Measurements from ENCODE around the gene KLF1. TPM values are rescaled to one million over a fixed set of nuclear protein-coding genes. Genes with fewer than 3 reads are reported as not detected.

Gene KLF1
- total and polyA plus RNA-seq, 11 donors, result 0.19 to 0.25 TPM; not detected in 9

- H3K4me3 ChIP-seq, result peak overlapping the region in 9 of 12 donors; percentile 22 to 44 (median 32)
- peak in 3 of 5 donors; percentile 46 to 67 (median 67) for DNase-seq
- H3K27ac ChIP-seq, result no peak overlapping the region
These were observed 13.8 kb downstream of the KLF1 start for GRCh38 chr19:12872941-12873890.

DNA sequence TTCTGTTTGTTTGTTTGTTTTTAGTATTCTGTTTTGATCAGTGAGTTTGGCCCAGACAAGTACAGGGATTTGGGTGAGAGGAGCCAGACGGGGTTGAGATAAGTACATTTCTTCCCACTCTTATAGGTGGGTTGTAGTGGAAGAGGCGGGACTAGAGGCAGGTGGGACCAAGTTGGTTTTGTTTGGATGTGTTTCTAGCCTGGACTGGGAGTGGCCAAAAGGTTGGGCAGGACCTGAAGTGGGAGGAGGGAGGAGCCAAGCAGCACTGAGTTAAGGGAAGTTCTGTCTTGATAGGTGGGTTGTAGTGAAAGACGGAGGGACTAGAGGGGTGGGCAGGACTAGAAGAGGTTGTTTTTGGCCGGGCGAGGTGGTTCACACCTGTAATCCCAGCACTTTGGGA, 14.7 kb downstream of the KLF1 start:
- Histone ChIP-seq H3K9me3 (no peaks in the 10 kb centered on the region), H3K4me1 (peaks cover 0 to 20% (median 6%) of the 10 kb centered on the region in 12 donors), H3K4me3 (no peak overlapping the region), H3K27ac (no peak overlapping the region), H3K27me3 (peaks cover 0 to 18% (median 6%) of the 10 kb centered on the region in 9 donors), H3K36me3 (peaks cover 0 to 23% (median 8%) of the 10 kb centered on the region in 9 donors)
- DNase-seq (no peak), ATAC-seq (no peak)
- TF ChIP-seq, protein P1, sequence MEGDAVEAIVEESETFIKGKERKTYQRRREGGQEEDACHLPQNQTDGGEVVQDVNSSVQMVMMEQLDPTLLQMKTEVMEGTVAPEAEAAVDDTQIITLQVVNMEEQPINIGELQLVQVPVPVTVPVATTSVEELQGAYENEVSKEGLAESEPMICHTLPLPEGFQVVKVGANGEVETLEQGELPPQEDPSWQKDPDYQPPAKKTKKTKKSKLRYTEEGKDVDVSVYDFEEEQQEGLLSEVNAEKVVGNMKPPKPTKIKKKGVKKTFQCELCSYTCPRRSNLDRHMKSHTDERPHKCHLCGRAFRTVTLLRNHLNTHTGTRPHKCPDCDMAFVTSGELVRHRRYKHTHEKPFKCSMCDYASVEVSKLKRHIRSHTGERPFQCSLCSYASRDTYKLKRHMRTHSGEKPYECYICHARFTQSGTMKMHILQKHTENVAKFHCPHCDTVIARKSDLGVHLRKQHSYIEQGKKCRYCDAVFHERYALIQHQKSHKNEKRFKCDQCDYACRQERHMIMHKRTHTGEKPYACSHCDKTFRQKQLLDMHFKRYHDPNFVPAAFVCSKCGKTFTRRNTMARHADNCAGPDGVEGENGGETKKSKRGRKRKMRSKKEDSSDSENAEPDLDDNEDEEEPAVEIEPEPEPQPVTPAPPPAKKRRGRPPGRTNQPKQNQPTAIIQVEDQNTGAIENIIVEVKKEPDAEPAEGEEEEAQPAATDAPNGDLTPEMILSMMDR (IDR thresholded peaks at IDR 0.05), result no peak
- no peak for TF ChIP-seq POLR2A (IDR thresholded peaks at IDR 0.05)
- 85 to 93% (median 89%) methylated on average over 5 of the region's 5 CpGs for WGBS, 4 donors
- intact Hi-C loops (cut with DNase I), result no loop called here

More at GRCh38 chr19:12872941-12873890, 13.8 kb downstream of the KLF1 start:
- Histone ChIP-seq H3K36me3 (peaks cover 0 to 33% (median 16%) of the 10 kb centered on the region in 9 donors), H3K27me3 (peaks cover 0 to 9% (median 0%) of the 10 kb centered on the region in 9 donors), H3K4me1 (peaks cover 0 to 14% (median 3%) of the 10 kb centered on the region in 12 donors), H3K9me3 (no peaks in the 10 kb centered on the region)
- peak; percentile 46 to 80 (median 74) for ATAC-seq
- intact Hi-C loops (cut with DNase I), result no loop called here
- TF ChIP-seq, protein P1 (IDR thresholded peaks at IDR 0.05), result no peak
- TF ChIP-seq POLR2A (IDR thresholded peaks at IDR 0.05), result no peak
- 28 to 49% (median 33%) methylated on average over 69 to 70 of the region's 70 CpGs for WGBS, 4 donors

DNA sequence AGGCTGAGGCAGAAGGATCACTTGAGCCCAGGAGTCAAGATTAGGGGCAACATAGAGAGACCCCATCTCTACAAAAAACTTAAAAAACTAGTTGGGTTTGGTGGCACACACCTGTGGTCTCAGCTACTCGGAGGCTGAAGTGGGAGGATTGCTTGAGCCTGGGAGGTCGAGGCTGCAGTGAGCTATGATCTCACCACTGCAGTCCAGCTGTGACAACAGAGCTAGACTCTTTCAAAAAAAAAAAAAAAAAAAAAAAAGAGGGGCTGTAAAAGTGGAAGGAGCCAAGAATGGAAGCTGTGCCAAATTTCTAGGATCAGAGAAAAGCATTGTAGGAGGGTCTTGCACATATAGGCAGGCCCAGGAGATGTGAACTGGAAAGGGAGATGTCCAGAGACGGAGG, 15.3 kb downstream of the KLF1 start:
- DNase-seq, result no peak
- WGBS, 4 donors, result 64 to 79% (median 75%) methylated on average over 3 of the region's 3 CpGs
- Histone ChIP-seq H3K9me3 (no peaks in the 10 kb centered on the region), H3K27me3 (peaks cover 0 to 20% (median 6%) of the 10 kb centered on the region in 9 donors), H3K36me3 (peaks cover 0 to 17% (median 3%) of the 10 kb centered on the region in 9 donors), H3K27ac (no peak overlapping the region), H3K4me1 (peaks cover 0 to 22% (median 7%) of the 10 kb centered on the region in 12 donors), H3K4me3 (no peak overlapping the region)
- intact Hi-C loops (cut with DNase I), result no loop called here
- no peak for TF ChIP-seq POLR2A (IDR thresholded peaks at IDR 0.05)
- TF ChIP-seq, protein P1 (IDR thresholded peaks at IDR 0.05), result no peak
- ATAC-seq, result no peak

DNA sequence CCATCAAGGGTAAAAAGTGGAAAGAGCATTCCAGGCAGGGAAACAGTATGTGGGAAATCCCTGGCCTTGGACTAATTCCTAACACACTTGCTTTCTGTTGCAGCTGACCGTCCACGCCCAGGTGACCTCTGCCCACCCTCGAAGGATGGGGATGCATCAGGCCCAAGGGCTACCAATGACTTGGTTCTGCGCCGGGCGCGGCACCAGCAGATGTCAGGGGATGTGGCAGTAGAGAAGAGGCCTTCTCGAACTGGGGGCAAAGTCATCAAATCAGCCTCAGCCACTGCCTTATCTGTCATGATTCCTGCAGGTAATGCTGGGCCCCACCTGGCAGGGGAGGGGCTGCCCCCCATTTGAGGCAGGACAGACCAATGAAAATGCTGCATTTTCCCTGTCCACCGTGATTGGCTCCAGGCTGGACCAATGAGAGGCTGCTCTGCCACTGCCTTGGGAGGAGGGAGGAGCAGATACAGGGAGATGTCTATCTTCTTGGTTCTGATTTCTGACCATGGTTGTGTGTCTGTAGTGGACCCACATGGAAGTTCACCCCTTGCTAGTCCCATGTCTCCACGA, 18.4 kb downstream of the KLF1 start:
- 92 to 97% (median 94%) methylated on average over 10 of the region's 10 CpGs for WGBS, 4 donors
- no peak for TF ChIP-seq POLR2A (IDR thresholded peaks at IDR 0.05)
- TF ChIP-seq, protein P1 (IDR thresholded peaks at IDR 0.05), result no peak
- intact Hi-C loops (cut with DNase I), result no loop called here
- Histone ChIP-seq H3K4me1 (peaks cover 0 to 15% (median 7%) of the 10 kb centered on the region in 12 donors), H3K9me3 (no peaks in the 10 kb centered on the region), H3K4me3 (no peak overlapping the region), H3K27ac (no peak overlapping the region), H3K36me3 (no peaks in the 10 kb centered on the region), H3K27me3 (peaks cover 0 to 22% (median 6%) of the 10 kb centered on the region in 9 donors)
- ATAC-seq (no peak), DNase-seq (no peak)
